HL-60 (cell line): ENCODE measurements around the gene PRICKLE2.

ENCODE experiments used
- CTCF ChIP-seq: IDR thresholded peaks from one replicate; pipeline ENCODE4 v1.5.1; 2011; ENCODE audit warnings: low read length, control low read depth, inconsistent platforms; ENCODE audit not compliant: insufficient read depth
- GABPA ChIP-seq: IDR thresholded peaks from 2 replicates; pipeline ENCODE4 v1.6.1; 2012; ENCODE audit warnings: low read depth

- TF ChIP-seq CTCF (no peak), GABPA (no peak)
Measured at GRCh38 chr3:64178419-64178818, 46.8 kb downstream of the PRICKLE2 start.
